DND-41 (cell line): ENCODE results near the gene PLEKHA7.

Experiments
- ATAC-seq: fragments of 200-7000 bp; cut with Tn5 transposase; 3 replicates; pipeline ENCODE4 v1.9.1; 2021; ENCODE audit warnings: low read depth; ENCODE audit not compliant: insufficient read depth
- DNase-seq: peaks from one replicate; pipeline ENCODE4 v3.0.0-alpha.2; 2020
- H2AFZ ChIP-seq: 2 replicates; pipeline ENCODE4 v1.6.0; 2012; ENCODE audit warnings: low read depth, low read length
- H3K27ac ChIP-seq: 2 replicates; pipeline ENCODE4 v1.5.1; 2012; ENCODE audit warnings: low read length, inconsistent platforms
- H3K27me3 ChIP-seq: fragments of 200-600 bp; sonication (generic); 2 replicates; pipeline ENCODE4 v1.6.0; 2012; ENCODE audit warnings: low read length, mild to moderate bottlenecking, inconsistent platforms; ENCODE audit not compliant: insufficient read depth, poor library complexity
- H3K36me3 ChIP-seq: 2 replicates; pipeline ENCODE4 v1.5.1; 2012; ENCODE audit warnings: low read length, inconsistent platforms; ENCODE audit not compliant: insufficient read depth
- H3K4me1 ChIP-seq: 2 replicates; pipeline ENCODE4 v1.5.1; 2012; ENCODE audit warnings: mild to moderate bottlenecking, low read length; ENCODE audit not compliant: insufficient read depth
- H3K4me2 ChIP-seq: 2 replicates; pipeline ENCODE4 v1.6.0; 2012; ENCODE audit warnings: mild to moderate bottlenecking, moderate library complexity, low read length, inconsistent platforms; ENCODE audit not compliant: insufficient read depth
- H3K4me3 ChIP-seq, 2 experiments: fragments of 200-600 bp in 1 of 2; shearing (Covaris generic) in 1 of 2; 2 replicates each; pipeline ENCODE4 v1.5.1; 2012 to 2016; ENCODE audit warnings: inconsistent platforms in 2 of 2, low read length in 2 of 2, mild to moderate bottlenecking in 2 of 2, low read depth in 1 of 2, moderate library complexity in 1 of 2
- H3K79me2 ChIP-seq: 2 replicates; pipeline ENCODE4 v1.6.0; 2012; ENCODE audit warnings: low read length, inconsistent platforms; ENCODE audit not compliant: insufficient read depth
- H3K9ac ChIP-seq: 2 replicates; pipeline ENCODE4 v1.6.0; 2012; ENCODE audit warnings: low read depth, mild to moderate bottlenecking, inconsistent platforms, low read length, moderate library complexity
- H3K9me3 ChIP-seq: 2 replicates; pipeline ENCODE4 v1.5.1; 2012; ENCODE audit warnings: low read length, moderate library complexity, mild to moderate bottlenecking, inconsistent platforms; ENCODE audit not compliant: insufficient read depth, severe bottlenecking
- H4K20me1 ChIP-seq: 2 replicates; pipeline ENCODE4 v1.6.0; 2012; ENCODE audit warnings: low read length; ENCODE audit not compliant: insufficient read depth
- EZH2 ChIP-seq: IDR thresholded peaks from 3 replicates; pipeline ENCODE4 v1.6.1; 2012; ENCODE audit warnings: borderline replicate concordance, low read depth, mild to moderate bottlenecking, moderate library complexity, low read length, inconsistent platforms; ENCODE audit not compliant: severe bottlenecking
- TF ChIP-seq, protein P1 (sequence below): IDR thresholded peaks from 2 replicates; pipeline ENCODE4 v1.5.1; 2012; ENCODE audit warnings: borderline replicate concordance, low read length, moderate library complexity, mild to moderate bottlenecking; ENCODE audit not compliant: poor library complexity, severe bottlenecking; ENCODE audit errors: extremely low read depth

PLEKHA7 gene

DNA sequence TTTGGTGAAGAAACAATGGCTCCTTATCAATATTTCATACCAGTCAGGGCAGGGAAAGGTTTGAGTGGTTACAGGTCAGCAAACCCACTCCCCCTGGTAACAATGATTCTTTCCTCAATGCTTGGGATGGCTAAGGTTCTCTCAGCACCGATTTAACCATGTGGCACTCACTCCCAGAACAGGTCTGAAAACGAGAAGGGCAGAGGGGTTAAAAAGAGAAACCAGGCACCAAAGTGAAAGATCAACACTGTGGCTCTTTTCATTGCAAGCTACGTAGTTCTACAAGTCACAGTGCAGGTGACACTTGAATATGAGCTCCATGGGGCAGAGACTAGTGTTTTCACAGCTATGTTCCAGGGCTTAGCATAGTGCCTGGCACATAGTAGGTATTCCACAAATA, 132.4 kb downstream of the PLEKHA7 start:
- no peak for ATAC-seq
- no peak overlapping the region for H3K27ac ChIP-seq

DNA sequence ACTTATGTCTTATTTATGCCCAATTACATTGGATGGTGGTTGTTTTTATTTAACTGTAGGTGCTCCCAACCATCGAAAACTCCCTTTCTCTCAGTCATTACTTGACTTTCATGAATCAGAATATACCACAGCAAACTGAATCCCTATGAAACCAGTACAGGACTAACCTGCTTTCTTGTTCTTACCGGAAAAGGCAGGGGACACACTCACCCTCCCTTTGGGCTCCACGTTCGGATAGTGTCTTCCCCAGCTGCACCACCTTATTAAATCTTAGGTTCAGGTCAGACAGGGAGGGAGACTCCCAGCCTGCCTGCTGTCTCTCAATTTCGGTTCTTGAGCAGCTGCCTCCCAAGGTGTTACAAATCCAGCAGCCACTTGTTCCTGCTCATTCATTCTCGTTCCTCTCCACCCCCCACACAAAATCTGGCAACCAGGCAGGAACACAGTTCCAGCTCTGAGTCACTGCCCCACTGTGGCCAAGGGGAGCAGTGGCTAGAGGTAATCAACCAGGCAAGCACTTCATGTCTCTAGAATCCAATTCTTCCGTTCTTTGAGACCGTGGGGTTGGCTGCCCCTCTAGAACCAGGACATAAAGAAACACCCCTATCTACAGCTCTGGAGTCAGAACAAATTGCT, 133.0 kb downstream of the PLEKHA7 start:
- Histone ChIP-seq H3K27ac (no peak overlapping the region), H3K4me3 (no peak overlapping the region), H3K9ac (no peak overlapping the region), H4K20me1 (no peaks in the 10 kb centered on the region), H3K79me2 (no peaks in the 10 kb centered on the region), H3K9me3 (no peaks in the 10 kb centered on the region), H3K36me3 (no peaks in the 10 kb centered on the region), H2AFZ (no peak overlapping the region), H3K4me2 (no peak overlapping the region), H3K4me1 (no peaks in the 10 kb centered on the region), H3K27me3 (peaks cover 50% of the 10 kb centered on the region)
- no peak for DNase-seq
- no peak for ATAC-seq
- TF ChIP-seq, protein P1, sequence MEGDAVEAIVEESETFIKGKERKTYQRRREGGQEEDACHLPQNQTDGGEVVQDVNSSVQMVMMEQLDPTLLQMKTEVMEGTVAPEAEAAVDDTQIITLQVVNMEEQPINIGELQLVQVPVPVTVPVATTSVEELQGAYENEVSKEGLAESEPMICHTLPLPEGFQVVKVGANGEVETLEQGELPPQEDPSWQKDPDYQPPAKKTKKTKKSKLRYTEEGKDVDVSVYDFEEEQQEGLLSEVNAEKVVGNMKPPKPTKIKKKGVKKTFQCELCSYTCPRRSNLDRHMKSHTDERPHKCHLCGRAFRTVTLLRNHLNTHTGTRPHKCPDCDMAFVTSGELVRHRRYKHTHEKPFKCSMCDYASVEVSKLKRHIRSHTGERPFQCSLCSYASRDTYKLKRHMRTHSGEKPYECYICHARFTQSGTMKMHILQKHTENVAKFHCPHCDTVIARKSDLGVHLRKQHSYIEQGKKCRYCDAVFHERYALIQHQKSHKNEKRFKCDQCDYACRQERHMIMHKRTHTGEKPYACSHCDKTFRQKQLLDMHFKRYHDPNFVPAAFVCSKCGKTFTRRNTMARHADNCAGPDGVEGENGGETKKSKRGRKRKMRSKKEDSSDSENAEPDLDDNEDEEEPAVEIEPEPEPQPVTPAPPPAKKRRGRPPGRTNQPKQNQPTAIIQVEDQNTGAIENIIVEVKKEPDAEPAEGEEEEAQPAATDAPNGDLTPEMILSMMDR = no peak
- no peak for TF ChIP-seq EZH2

More for the DNA sequence above, 132.4 kb downstream of the PLEKHA7 start:
- no peak overlapping the region for H3K4me3 ChIP-seq
- H3K4me2 ChIP-seq = no peak overlapping the region
- H3K9ac ChIP-seq = no peak overlapping the region
- no peaks in the 10 kb centered on the region for H3K36me3 ChIP-seq
- no peaks in the 10 kb centered on the region for H3K9me3 ChIP-seq
- no peak for TF ChIP-seq EZH2
- TF ChIP-seq, protein P1 = no peak
- H3K4me1 ChIP-seq = no peaks in the 10 kb centered on the region
- no peaks in the 10 kb centered on the region for H3K79me2 ChIP-seq
- no peak for DNase-seq
- H2AFZ ChIP-seq = no peak overlapping the region
- no peaks in the 10 kb centered on the region for H4K20me1 ChIP-seq
- H3K27me3 ChIP-seq = peaks cover 46% of the 10 kb centered on the region

DNA sequence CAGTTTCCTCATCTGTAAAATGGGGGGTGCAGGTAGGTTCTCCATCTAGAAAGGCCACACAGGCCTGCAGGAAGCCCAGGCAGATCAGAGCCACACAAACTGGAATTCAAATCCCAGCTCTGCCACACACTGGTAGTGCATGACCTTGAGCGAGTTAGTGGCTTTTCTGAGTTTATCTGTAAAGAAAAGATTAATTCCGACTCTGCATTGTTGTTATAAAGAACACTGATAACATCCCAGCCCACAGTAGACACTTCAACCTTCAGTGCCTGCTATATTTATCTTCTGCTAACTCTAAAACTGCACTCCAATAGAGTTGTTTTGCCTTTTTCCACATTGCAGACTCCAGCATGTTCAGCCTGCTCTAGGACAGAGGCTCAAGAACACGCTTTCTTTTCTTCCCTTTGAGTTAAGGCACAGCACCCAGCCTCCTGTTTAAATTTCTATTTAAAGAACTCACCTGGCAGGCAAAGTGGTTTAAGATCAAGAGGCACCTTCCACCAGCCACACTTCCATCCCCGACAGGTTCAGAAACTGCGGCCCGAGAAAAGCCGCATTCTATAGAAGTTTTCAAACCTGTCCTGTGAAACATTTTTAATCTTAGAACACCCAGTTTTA, 133.9 kb downstream of the PLEKHA7 start:
- no peaks in the 10 kb centered on the region for H3K79me2 ChIP-seq
- H4K20me1 ChIP-seq = no peaks in the 10 kb centered on the region
- no peak overlapping the region for H2AFZ ChIP-seq
- ATAC-seq (no peak), DNase-seq (no peak)
- peaks cover 55% of the 10 kb centered on the region for H3K27me3 ChIP-seq
- H3K4me1 ChIP-seq = no peaks in the 10 kb centered on the region
- H3K9ac ChIP-seq = no peak overlapping the region
- H3K27ac ChIP-seq = no peak overlapping the region
- TF ChIP-seq EZH2 = no peak
- TF ChIP-seq, protein P1 = no peak
- no peaks in the 10 kb centered on the region for H3K36me3 ChIP-seq
- H3K9me3 ChIP-seq = no peaks in the 10 kb centered on the region
- no peak overlapping the region for H3K4me3 ChIP-seq
- no peak overlapping the region for H3K4me2 ChIP-seq
